Ascending aorta (tissue), 2 donors: ENCODE results near the gene HTR4. TPM values are rescaled to one million over a fixed set of nuclear protein-coding genes. Genes with fewer than 3 reads are reported as not detected.

Experiments
- DNase-seq, 2 donors: peaks; one replicate each; pipeline ENCODE4 v3.0.0-alpha.2; 2019; ENCODE audit warnings: low spot score in 2 of 2
- H3K27ac ChIP-seq, 2 donors: fragments of 200-600 bp; sonication (generic); one replicate each; pipeline ENCODE4 v1.5.1; 2016 to 2017; ENCODE audit warnings: mild to moderate bottlenecking in 1 of 2
- H3K27me3 ChIP-seq: fragments of 200-600 bp; sonication (generic); one replicate; pipeline ENCODE4 v1.5.1; 2017
- H3K36me3 ChIP-seq, 2 donors: fragments of 200-600 bp; sonication (generic); one replicate each; pipeline ENCODE4 v1.5.1; 2016
- H3K4me1 ChIP-seq, 2 donors: fragments of 200-600 bp; sonication (generic); one replicate each; pipeline ENCODE4 v1.5.1; 2016 to 2017; ENCODE audit warnings: mild to moderate bottlenecking in 1 of 2
- H3K4me3 ChIP-seq, 2 donors: fragments of 200-600 bp; sonication (generic); one replicate each; pipeline ENCODE4 v1.5.1; 2016 to 2017; ENCODE audit warnings: mild to moderate bottlenecking in 1 of 2
- H3K9me3 ChIP-seq, 2 donors: fragments of 200-600 bp; sonication (generic); one replicate each; pipeline ENCODE4 v1.5.1; 2016
- CTCF ChIP-seq, 3 experiments: fragments of 200-600 bp in 2 of 3; fragments of 450-650 bp in 1 of 3; sonication (generic) in 2 of 3; IDR thresholded peaks; one replicate each; pipeline ENCODE4 v1.5.1; 2016 to 2019; ENCODE audit warnings: antibody characterized with exemption in 3 of 3, mild to moderate bottlenecking in 1 of 3, moderate library complexity in 1 of 3
- intact Hi-C: fragments of 100-400 bp; cut with DNase I; formaldehyde crosslinking; loops from one replicate; pipeline ENCODE4 v1.15.1; 2023
- total RNA-seq: library from RNA; depleted of rRNA; stranded (reverse); fragments of >200 nt; gene quantifications from one replicate; pipeline ENCODE4 v1.1.0, GENCODE V29; 2016

Gene HTR4
- total RNA-seq, 1 donor from 2014 or later, result 0.21 TPM

GRCh38 chr5:148514344-148514743 is 140.0 kb downstream of the HTR4 start:
- no peak for TF ChIP-seq CTCF (IDR thresholded peaks at IDR 0.05)
- intact Hi-C loops, result no loop called here
- H3K4me3 ChIP-seq, result no peak overlapping the region
- no peak overlapping the region for H3K27ac ChIP-seq
- H3K36me3 ChIP-seq, result no peaks in the 10 kb centered on the region
- H3K27me3 ChIP-seq, result no peaks in the 10 kb centered on the region
- no peaks in the 10 kb centered on the region for H3K4me1 ChIP-seq
- no peaks in the 10 kb centered on the region for H3K9me3 ChIP-seq
- no peak for DNase-seq

DNA sequence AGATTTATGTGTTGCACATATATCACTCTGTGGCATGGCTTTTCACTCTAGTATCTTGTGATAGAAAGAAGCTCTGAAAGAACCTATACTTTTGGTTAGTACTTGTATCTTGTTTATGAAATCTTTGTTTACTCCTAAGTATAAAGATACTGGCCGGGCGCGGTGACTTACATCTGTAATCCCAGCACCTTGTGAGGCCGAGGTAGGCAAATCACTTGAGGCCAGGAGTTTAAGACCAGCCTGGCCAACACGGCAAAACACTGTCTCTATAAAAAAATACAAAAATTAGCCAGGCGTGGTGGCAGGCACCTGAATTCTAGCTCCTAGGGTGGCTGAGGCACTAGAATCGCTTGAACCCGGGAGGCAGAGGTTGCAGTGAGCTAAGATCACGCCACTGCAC is 141.8 kb downstream of the HTR4 start:
- H3K4me3 ChIP-seq, result no peak overlapping the region
- H3K36me3 ChIP-seq, result no peaks in the 10 kb centered on the region
- H3K27ac ChIP-seq, result no peak overlapping the region
- no peaks in the 10 kb centered on the region for H3K4me1 ChIP-seq
- no peaks in the 10 kb centered on the region for H3K27me3 ChIP-seq
- TF ChIP-seq CTCF (IDR thresholded peaks at IDR 0.05), result no peak
- intact Hi-C loops, result no loop called here
- no peaks in the 10 kb centered on the region for H3K9me3 ChIP-seq
- DNase-seq, result no peak

DNA sequence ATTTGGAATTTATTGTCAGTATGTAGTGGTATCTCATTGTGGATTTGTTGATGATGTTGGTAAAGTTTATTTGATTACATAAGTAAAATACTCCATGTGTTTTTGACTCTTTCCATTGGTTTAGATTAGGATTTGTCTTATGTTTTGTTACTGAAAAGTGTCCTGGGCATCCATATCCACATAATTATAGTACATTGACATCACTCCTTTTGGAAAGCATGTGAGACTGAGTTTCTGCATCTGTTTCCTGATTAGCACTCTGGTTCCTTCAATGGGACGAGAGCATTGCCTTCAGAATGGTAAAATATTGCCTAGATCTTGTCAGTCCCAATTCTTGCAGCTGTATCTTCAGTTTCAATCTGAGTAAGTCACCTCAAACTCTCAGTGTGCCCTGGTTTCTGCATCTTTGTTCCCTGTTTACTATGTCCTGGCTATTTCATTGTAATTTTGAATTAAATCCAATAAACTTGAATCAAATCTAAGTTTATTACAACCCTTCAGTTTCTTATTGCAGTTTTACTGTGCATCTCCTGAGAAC is 142.4 kb downstream of the HTR4 start:
- H3K4me3 ChIP-seq, result no peak overlapping the region
- intact Hi-C loops, result no loop called here
- TF ChIP-seq CTCF (IDR thresholded peaks at IDR 0.05), result no peak
- no peaks in the 10 kb centered on the region for H3K4me1 ChIP-seq
- no peak for DNase-seq
- H3K27ac ChIP-seq, result no peak overlapping the region
- no peaks in the 10 kb centered on the region for H3K27me3 ChIP-seq
- H3K9me3 ChIP-seq, result no peaks in the 10 kb centered on the region
- no peaks in the 10 kb centered on the region for H3K36me3 ChIP-seq

DNA sequence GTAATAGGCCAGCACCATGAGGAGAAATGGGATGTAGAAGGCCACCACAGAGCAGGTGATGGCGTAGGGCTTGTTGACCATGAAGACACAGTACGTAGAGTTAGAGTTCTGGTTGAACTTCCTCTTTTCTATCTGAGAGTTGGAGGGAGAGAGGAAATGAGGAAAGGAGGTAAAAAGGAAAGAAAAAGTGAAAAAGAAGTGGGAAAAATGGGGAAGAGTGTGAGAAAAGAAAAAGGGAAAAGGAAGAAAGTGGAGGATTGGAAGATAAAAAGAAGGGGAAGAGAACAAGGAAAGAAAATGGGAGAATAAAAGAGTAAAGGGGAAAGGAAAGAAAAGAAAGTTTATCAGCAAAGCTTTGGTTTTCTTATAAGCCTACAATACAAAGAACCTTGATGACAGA is 144.4 kb downstream of the HTR4 start:
- H3K4me3 ChIP-seq, result no peak overlapping the region
- intact Hi-C loops, result no loop called here
- no peaks in the 10 kb centered on the region for H3K27me3 ChIP-seq
- no peak for DNase-seq
- TF ChIP-seq CTCF (IDR thresholded peaks at IDR 0.05), result no peak
- no peaks in the 10 kb centered on the region for H3K36me3 ChIP-seq
- no peaks in the 10 kb centered on the region for H3K9me3 ChIP-seq
- no peaks in the 10 kb centered on the region for H3K4me1 ChIP-seq
- H3K27ac ChIP-seq, result no peak overlapping the region

GRCh38 chr5:148507648-148508047 is 146.7 kb downstream of the HTR4 start:
- Histone ChIP-seq H3K27me3 (no peaks in the 10 kb centered on the region), H3K4me3 (no peak overlapping the region), H3K9me3 (no peaks in the 10 kb centered on the region), H3K36me3 (no peaks in the 10 kb centered on the region), H3K27ac (no peak overlapping the region), H3K4me1 (no peaks in the 10 kb centered on the region)
- intact Hi-C loops, result no loop called here
- TF ChIP-seq CTCF (IDR thresholded peaks at IDR 0.05), result no peak
- DNase-seq, result no peak

- no peaks in the 10 kb centered on the region for H3K4me1 ChIP-seq
- no peak overlapping the region for H3K27ac ChIP-seq
- H3K4me3 ChIP-seq, result no peak overlapping the region
- H3K9me3 ChIP-seq, result no peaks in the 10 kb centered on the region
- DNase-seq, result no peak
- no peaks in the 10 kb centered on the region for H3K27me3 ChIP-seq
- H3K36me3 ChIP-seq, result no peaks in the 10 kb centered on the region
- TF ChIP-seq CTCF (IDR thresholded peaks at IDR 0.05), result no peak
- intact Hi-C loops, result no loop called here
Measured at GRCh38 chr5:148499452-148499851, 154.9 kb downstream of the HTR4 start.
